ENCODE measurements around the gene DMC1.
"Not testable (repeated sequence)": the region's sequence is repeated elsewhere in the genome, so short reads cannot be mapped to it uniquely, and the experiment has no call there.

Gene DMC1

GRCh38 chr22:38569972-38570778 lies at the start of gene DMC1:
Gene DMC1 (minus strand): TSS chr22:38570183. CDS start chr22:38568256, 1,927 bp downstream.
- peak; percentile 85 for DNase-seq (ENCODE audit: insufficient read length, low spot score)
- FAIRE-seq: no peak

GRCh38 chr22:38618682-38619081 lies 48.7 kb upstream of the DMC1 start:
- no peak for FAIRE-seq
- no peak for DNase-seq (ENCODE audit: insufficient read length, low spot score)

- FAIRE-seq (no peak), DNase-seq (ENCODE audit: insufficient read length, low spot score) (no peak)
Observed at GRCh38 chr22:38618258-38618657, 48.3 kb upstream of the DMC1 start.

GRCh38 chr22:38615064-38615405 lies 45.1 kb upstream of the DMC1 start:
- DNase-seq (ENCODE audit: insufficient read length, low spot score); FAIRE-seq: not testable (repeated sequence)

- DNase-seq (ENCODE audit: insufficient read length, low spot score): no peak
- FAIRE-seq: no peak
Observed at GRCh38 chr22:38614332-38615063, 44.5 kb upstream of the DMC1 start.

- no peak for FAIRE-seq
- DNase-seq (ENCODE audit: insufficient read length, low spot score): no peak
Observed at GRCh38 chr22:38613588-38613987, 43.6 kb upstream of the DMC1 start.

- FAIRE-seq (no peak), DNase-seq (ENCODE audit: insufficient read length, low spot score) (no peak)
Observed at GRCh38 chr22:38612217-38613006, 42.4 kb upstream of the DMC1 start.

GRCh38 chr22:38611559-38611958 lies 41.6 kb upstream of the DMC1 start:
- FAIRE-seq: no peak
- DNase-seq (ENCODE audit: insufficient read length, low spot score): no peak

GRCh38 chr22:38610234-38610633 lies 40.3 kb upstream of the DMC1 start:
- DNase-seq (ENCODE audit: insufficient read length, low spot score): no peak
- no peak for FAIRE-seq

GRCh38 chr22:38608992-38609750 lies 39.2 kb upstream of the DMC1 start:
- FAIRE-seq (no peak), DNase-seq (ENCODE audit: insufficient read length, low spot score) (no peak)

- DNase-seq (ENCODE audit: insufficient read length, low spot score) (no peak), FAIRE-seq (no peak)
Observed at GRCh38 chr22:38607680-38608079, 37.7 kb upstream of the DMC1 start.

- FAIRE-seq: no peak
Observed at GRCh38 chr22:38602166-38602565, 32.2 kb upstream of the DMC1 start.

GRCh38 chr22:38601221-38601764 lies 31.3 kb upstream of the DMC1 start:
- DNase-seq (ENCODE audit: insufficient read length, low spot score) (no peak), FAIRE-seq (no peak)

More at GRCh38 chr22:38602166-38602565, 32.2 kb upstream of the DMC1 start:
- DNase-seq (ENCODE audit: insufficient read length, low spot score): no peak

GRCh38 chr22:38599466-38599865 lies 29.5 kb upstream of the DMC1 start:
- FAIRE-seq (no peak), DNase-seq (ENCODE audit: insufficient read length, low spot score) (no peak)

- DNase-seq (ENCODE audit: insufficient read length, low spot score); FAIRE-seq: not testable (repeated sequence)
Observed at GRCh38 chr22:38582923-38583322, 12.9 kb upstream of the DMC1 start.

- DNase-seq (ENCODE audit: insufficient read length, low spot score) (no peak), FAIRE-seq (no peak)
Observed at GRCh38 chr22:38578505-38578904, 8.5 kb upstream of the DMC1 start.

GRCh38 chr22:38572065-38572464 lies 2.1 kb upstream of the DMC1 start:
- FAIRE-seq: peak; percentile 75
- DNase-seq (ENCODE audit: insufficient read length, low spot score): peak; percentile 23

- FAIRE-seq (peak; percentile 96), DNase-seq (ENCODE audit: insufficient read length, low spot score) (no peak)
Observed at GRCh38 chr22:38570779-38571364, 889 bp upstream of the DMC1 start.

GRCh38 chr22:38569181-38569971 lies 607 bp downstream of the DMC1 start:
- FAIRE-seq: peak; percentile 14

More at GRCh38 chr22:38569181-38569971, 607 bp downstream of the DMC1 start:
- no peak for DNase-seq (ENCODE audit: insufficient read length, low spot score)
